Astrocyte of the cerebellum (primary cell): Measurements from ENCODE around the gene CTSH.
"Not testable (repeated sequence)": the region's sequence is repeated elsewhere in the genome, so short reads cannot be mapped to it uniquely, and the experiment has no call there.

ENCODE experiments used
- DNase-seq: peaks from one replicate; pipeline ENCODE4 v3.0.0-alpha.2; 2011; ENCODE audit warnings: low read depth
- H3K4me3 ChIP-seq: 2 replicates; pipeline ENCODE4 v1.5.1; 2011; ENCODE audit warnings: mild to moderate bottlenecking, low read depth, low read length, moderate library complexity
- CTCF ChIP-seq: IDR thresholded peaks from 2 replicates; pipeline ENCODE4 v1.5.1; 2012; ENCODE audit warnings: low read length, low read depth, moderate library complexity, mild to moderate bottlenecking; ENCODE audit errors: missing control alignments
- in situ Hi-C: cut with HindIII; loops from 2 replicates; pipeline ENCODE4 v1.10.0; 2017; ENCODE audit warnings: low sequenced_read_pairs

Gene CTSH

DNA sequence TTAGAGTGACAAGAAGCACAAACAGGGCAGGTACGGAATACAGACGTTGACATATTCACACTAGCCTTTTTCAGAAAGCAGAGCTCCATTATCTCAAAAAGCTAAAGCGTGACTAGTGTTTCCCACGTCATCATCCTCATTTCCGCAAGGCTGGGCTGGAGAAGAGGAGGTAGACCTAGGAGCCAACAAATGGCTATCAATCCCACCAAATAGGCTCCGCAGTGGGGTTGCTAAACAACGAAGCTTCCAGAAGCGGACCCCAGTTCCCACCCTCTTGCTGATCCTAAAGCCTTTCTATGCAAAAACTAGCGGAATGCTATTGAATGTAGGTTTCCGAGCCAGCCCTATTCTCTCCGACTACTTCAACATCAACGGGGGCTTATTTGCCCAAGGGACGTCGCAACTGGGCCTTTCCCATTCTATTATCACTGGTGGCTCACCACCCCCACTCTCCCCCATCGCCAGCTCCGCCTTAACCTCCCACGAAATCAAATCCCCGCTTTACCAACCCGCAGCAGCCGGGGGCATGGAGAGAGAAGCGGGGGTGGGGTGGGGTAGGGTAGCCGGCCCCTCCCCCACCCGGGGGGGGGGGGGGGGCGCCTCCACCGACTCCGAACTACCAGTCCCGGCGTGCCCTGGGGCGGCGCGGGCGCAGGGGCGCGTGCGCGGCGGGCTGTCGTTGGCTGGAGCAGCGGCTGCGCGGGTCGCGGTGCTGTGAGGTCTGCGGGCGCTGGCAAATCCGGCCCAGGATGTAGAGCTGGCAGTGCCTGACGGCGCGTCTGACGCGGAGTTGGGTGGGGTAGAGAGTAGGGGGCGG, 72.5 kb downstream of the CTSH start, which contains the start of gene MORF4L1:
Gene MORF4L1 (plus strand): TSS at position 736 of the 817 bp plus-strand sequence. CDS start 128 bp downstream, outside the sequence.
- in situ Hi-C loops = no loop called here
- peak within 1 kb of the TSS; percentile 99 for H3K4me3 ChIP-seq
- DNase-seq = peak; percentile 91
- no peak for TF ChIP-seq CTCF

DNA sequence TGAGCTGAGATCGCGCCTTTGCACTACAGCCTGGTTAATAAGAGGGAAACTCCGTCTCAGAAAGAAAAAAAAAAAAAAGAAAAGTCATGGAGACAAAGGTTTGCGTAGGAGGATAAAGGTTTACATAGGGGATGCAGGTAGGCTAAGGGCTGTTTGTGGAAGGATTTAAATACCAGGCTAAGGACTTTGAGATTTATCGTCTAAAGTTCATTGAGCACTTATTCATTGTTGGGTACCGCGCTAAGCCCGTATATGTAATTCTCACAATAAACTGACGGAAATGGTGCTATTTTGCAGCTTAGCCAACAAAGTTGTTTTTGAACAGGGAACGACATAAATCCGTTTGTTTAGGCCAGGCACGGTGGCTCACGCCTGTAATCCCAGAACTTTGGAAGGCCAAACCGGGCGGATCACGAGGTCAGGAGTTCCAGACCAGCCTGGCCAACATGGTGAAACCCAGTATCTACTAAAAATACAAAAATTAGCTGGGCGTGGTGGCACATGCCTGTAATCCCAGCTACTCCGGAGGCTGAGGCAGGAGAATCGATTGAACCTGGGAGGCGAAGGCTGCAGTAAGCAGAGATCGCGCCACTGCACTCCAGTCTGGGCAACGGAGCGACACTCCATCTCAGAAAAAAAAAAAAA, 73.2 kb downstream of the CTSH start:
- DNase-seq, H3K4me3 ChIP-seq: not testable (repeated sequence)

More for the DNA sequence above, 73.2 kb downstream of the CTSH start:
- in situ Hi-C loops = not testable (repeated sequence)
